Fibroblast of villous mesenchyme (primary cell): ENCODE results near the gene ZFAND2B. TPM values are rescaled to one million over a fixed set of nuclear protein-coding genes. Genes with fewer than 3 reads are reported as not detected.

Source experiments
- DNase-seq: peaks from one replicate; pipeline ENCODE4 v3.0.0-alpha.2; 2010; ENCODE audit warnings: low read depth
- H3K4me3 ChIP-seq: 2 replicates; pipeline ENCODE4 v1.5.1; 2011; ENCODE audit warnings: low read depth, mild to moderate bottlenecking, low read length
- CTCF ChIP-seq: IDR thresholded peaks from 2 replicates; pipeline ENCODE4 v1.5.1; 2012; ENCODE audit warnings: low read depth, mild to moderate bottlenecking, low read length; ENCODE audit not compliant: insufficient read depth
- total RNA-seq: library from RNA; depleted of rRNA; stranded (reverse); fragments of >200 nt; gene quantifications from 2 replicates; pipeline ENCODE4 v1.2.3, GENCODE V29; 2012

Gene ZFAND2B
- total RNA-seq, 1 donor = 25.5 TPM

- H3K4me3 ChIP-seq = no peak overlapping the region
- DNase-seq = no peak
- TF ChIP-seq CTCF = no peak
Observed at GRCh38 chr2:219210886-219211362, 4.3 kb downstream of the ZFAND2B start.

- no peak for TF ChIP-seq CTCF
- no peak overlapping the region for H3K4me3 ChIP-seq
Observed at GRCh38 chr2:219213026-219213415, 6.4 kb downstream of the ZFAND2B start.

DNA sequence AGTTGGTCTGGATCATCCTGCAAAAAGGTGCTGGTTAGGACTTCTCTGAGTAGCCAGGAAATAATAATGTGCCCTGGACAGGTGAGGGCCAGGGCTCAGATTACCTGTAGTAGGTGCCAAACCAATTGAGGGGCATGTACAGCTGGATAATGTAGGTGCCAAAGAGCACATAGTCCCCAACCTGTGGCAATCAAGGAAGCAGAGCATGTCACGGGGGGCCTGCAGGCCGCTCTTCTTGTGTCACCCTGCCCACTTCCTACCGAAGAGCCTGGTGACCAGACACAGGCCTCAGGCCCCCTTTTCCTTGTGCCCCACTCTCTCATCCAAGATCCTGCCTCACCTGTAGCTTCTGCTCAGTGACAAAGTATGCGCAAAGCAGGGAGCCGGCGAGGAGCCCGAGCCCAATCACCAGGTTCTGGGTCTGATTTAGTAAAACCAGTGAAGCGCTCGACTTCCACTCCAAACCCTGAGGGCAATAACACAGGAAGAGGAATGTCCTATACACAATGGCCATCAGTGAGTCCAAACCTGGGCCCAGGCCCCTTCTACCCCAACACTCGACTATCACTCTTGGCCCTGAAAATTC is 7.0 kb downstream of the ZFAND2B start:
- no peak for TF ChIP-seq CTCF

More at GRCh38 chr2:219213026-219213415, 6.4 kb downstream of the ZFAND2B start:
- no peak for DNase-seq

DNA sequence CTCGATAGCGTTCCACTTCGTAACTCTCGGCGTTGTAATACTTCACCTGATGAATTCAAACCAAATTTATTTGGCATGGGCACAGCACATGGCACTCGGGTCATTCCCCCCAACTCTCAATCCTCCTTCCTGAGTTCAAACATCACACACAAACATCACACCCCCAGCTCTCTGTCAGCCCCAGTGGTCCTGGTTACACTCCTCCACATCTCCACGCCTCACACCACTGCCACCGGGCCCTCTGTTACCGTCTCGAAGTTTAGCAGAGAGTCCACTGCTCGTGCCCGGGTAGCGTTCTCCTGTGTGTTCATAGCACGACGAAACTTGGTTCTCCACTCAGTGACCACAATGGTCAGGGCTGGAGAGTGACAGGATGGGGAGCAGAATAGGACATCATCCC is 7.6 kb downstream of the ZFAND2B start:
- DNase-seq = no peak
- no peak for TF ChIP-seq CTCF

More for the DNA sequence above, 7.0 kb downstream of the ZFAND2B start:
- no peak overlapping the region for H3K4me3 ChIP-seq
- DNase-seq = no peak

GRCh38 chr2:219214786-219215185 is 8.2 kb downstream of the ZFAND2B start:
- DNase-seq = no peak
- H3K4me3 ChIP-seq = no peak overlapping the region
- no peak for TF ChIP-seq CTCF

More for the DNA sequence above, 7.6 kb downstream of the ZFAND2B start:
- H3K4me3 ChIP-seq = no peak overlapping the region

GRCh38 chr2:219215871-219216534 is 9.4 kb downstream of the ZFAND2B start:
- TF ChIP-seq CTCF = no peak
- H3K4me3 ChIP-seq = no peak overlapping the region
- DNase-seq = no peak

- H3K4me3 ChIP-seq = no peak overlapping the region
- TF ChIP-seq CTCF = no peak
- DNase-seq = no peak
Observed at GRCh38 chr2:219216535-219216915, 9.9 kb downstream of the ZFAND2B start.
